GM23338 (cell line): ENCODE data around the gene MOSMO.

Source experiments
- CREB1 ChIP-seq: fragments of 250-450 bp; sonication (Bioruptor Pico); IDR thresholded peaks from 2 replicates; pipeline ENCODE4 v1.5.0; 2020; ENCODE audit warnings: low read depth, mild to moderate bottlenecking, moderate library complexity
- EZH2 ChIP-seq: fragments of 200-600 bp; sonication (generic); IDR thresholded peaks from one replicate; pipeline ENCODE4 v1.8.0; 2017; ENCODE audit warnings: antibody characterized with exemption, mild to moderate bottlenecking, low read depth; ENCODE audit not compliant: unreplicated experiment
- EZH2phosphoT487 ChIP-seq: fragments of 200-600 bp; sonication (generic); IDR thresholded peaks from one replicate; pipeline ENCODE4 v1.8.1; 2018; ENCODE audit warnings: antibody characterized with exemption; ENCODE audit not compliant: unreplicated experiment
- JUNB ChIP-seq: IDR thresholded peaks from one replicate; pipeline ENCODE4 v1.6.1; 2016; ENCODE audit warnings: antibody characterized with exemption; ENCODE audit not compliant: unreplicated experiment
- POLR2AphosphoS5 ChIP-seq: IDR thresholded peaks from 2 replicates; pipeline ENCODE4 v1.6.1; 2016; ENCODE audit warnings: antibody characterized with exemption, low read depth
- ZNF114 ChIP-seq: fragments of 250-450 bp; sonication (Bioruptor Pico); IDR thresholded peaks from 2 replicates; pipeline ENCODE4 v1.5.0; 2020; ENCODE audit warnings: mild to moderate bottlenecking, moderate library complexity
- ZNF331 ChIP-seq: fragments of 250-450 bp; sonication (Bioruptor Pico); IDR thresholded peaks from 2 replicates; pipeline ENCODE4 v1.5.0; 2020; ENCODE audit warnings: low read depth, mild to moderate bottlenecking, moderate library complexity
- TF ChIP-seq, protein P1 (sequence below), 2 experiments: fragments of 200-600 bp in 1 of 2; sonication (generic) in 1 of 2; conservative IDR thresholded peaks; 2 replicates each; pipeline versions ENCODE4 v1.5.1 to v1.6.1; 2016 to 2017; ENCODE audit warnings: antibody characterized with exemption in 2 of 2, low read depth in 2 of 2, mild to moderate bottlenecking in 2 of 2, moderate library complexity in 1 of 2
- TF ChIP-seq, protein P2 (sequence below): IDR thresholded peaks from one replicate; pipeline ENCODE4 v1.6.1; 2018; ENCODE audit warnings: antibody characterized with exemption; ENCODE audit not compliant: unreplicated experiment
- TF ChIP-seq, protein P3 (sequence below): IDR thresholded peaks from 2 replicates; pipeline ENCODE4 v1.6.1; 2016; ENCODE audit warnings: antibody characterized with exemption

DNA sequence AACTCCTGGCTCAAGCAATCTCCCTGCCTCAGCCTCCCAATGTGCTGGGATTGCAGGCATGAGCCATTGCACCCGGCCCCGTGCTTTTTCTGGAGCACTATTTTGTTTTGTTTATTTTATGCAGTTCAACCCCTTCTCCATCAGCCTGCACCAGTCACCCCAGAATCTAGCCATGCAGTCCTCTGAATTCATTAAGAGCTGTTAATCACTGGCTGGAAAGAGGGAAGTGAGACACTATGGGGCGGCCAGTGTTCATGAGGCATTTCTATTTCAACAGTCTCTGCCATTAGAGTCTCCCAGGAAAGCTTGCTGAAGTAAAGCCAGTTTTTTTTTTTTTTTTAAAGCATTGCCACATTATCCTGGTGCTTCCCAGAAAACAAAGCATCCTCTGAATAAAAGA lies 86.1 kb downstream of the MOSMO start:
- TF ChIP-seq, protein P1, sequence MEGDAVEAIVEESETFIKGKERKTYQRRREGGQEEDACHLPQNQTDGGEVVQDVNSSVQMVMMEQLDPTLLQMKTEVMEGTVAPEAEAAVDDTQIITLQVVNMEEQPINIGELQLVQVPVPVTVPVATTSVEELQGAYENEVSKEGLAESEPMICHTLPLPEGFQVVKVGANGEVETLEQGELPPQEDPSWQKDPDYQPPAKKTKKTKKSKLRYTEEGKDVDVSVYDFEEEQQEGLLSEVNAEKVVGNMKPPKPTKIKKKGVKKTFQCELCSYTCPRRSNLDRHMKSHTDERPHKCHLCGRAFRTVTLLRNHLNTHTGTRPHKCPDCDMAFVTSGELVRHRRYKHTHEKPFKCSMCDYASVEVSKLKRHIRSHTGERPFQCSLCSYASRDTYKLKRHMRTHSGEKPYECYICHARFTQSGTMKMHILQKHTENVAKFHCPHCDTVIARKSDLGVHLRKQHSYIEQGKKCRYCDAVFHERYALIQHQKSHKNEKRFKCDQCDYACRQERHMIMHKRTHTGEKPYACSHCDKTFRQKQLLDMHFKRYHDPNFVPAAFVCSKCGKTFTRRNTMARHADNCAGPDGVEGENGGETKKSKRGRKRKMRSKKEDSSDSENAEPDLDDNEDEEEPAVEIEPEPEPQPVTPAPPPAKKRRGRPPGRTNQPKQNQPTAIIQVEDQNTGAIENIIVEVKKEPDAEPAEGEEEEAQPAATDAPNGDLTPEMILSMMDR (conservative IDR thresholded peaks at IDR 0.05; ENCODE audit: low read depth in 2 of 2): no peak
- TF ChIP-seq POLR2AphosphoS5: no peak
- no peak for TF ChIP-seq EZH2
- TF ChIP-seq EZH2phosphoT487: no peak
- TF ChIP-seq CREB1 (CRISPR knock-in tag): no peak
- TF ChIP-seq, protein P2, sequence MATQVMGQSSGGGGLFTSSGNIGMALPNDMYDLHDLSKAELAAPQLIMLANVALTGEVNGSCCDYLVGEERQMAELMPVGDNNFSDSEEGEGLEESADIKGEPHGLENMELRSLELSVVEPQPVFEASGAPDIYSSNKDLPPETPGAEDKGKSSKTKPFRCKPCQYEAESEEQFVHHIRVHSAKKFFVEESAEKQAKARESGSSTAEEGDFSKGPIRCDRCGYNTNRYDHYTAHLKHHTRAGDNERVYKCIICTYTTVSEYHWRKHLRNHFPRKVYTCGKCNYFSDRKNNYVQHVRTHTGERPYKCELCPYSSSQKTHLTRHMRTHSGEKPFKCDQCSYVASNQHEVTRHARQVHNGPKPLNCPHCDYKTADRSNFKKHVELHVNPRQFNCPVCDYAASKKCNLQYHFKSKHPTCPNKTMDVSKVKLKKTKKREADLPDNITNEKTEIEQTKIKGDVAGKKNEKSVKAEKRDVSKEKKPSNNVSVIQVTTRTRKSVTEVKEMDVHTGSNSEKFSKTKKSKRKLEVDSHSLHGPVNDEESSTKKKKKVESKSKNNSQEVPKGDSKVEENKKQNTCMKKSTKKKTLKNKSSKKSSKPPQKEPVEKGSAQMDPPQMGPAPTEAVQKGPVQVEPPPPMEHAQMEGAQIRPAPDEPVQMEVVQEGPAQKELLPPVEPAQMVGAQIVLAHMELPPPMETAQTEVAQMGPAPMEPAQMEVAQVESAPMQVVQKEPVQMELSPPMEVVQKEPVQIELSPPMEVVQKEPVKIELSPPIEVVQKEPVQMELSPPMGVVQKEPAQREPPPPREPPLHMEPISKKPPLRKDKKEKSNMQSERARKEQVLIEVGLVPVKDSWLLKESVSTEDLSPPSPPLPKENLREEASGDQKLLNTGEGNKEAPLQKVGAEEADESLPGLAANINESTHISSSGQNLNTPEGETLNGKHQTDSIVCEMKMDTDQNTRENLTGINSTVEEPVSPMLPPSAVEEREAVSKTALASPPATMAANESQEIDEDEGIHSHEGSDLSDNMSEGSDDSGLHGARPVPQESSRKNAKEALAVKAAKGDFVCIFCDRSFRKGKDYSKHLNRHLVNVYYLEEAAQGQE: no peak
- TF ChIP-seq ZNF114 (CRISPR knock-in tag): no peak
- TF ChIP-seq, protein P3, sequence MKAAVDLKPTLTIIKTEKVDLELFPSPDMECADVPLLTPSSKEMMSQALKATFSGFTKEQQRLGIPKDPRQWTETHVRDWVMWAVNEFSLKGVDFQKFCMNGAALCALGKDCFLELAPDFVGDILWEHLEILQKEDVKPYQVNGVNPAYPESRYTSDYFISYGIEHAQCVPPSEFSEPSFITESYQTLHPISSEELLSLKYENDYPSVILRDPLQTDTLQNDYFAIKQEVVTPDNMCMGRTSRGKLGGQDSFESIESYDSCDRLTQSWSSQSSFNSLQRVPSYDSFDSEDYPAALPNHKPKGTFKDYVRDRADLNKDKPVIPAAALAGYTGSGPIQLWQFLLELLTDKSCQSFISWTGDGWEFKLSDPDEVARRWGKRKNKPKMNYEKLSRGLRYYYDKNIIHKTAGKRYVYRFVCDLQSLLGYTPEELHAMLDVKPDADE: no peak
- no peak for TF ChIP-seq ZNF331 (CRISPR knock-in tag)
- TF ChIP-seq JUNB: no peak
